Uterus (tissue), 2 donors: ENCODE measurements around the gene ARHGEF4.

ENCODE experiments used
- CTCF ChIP-seq, 4 experiments: fragments of 200-600 bp in 2 of 4; fragments of 450-650 bp in 2 of 4; sonication (generic) in 2 of 4; IDR thresholded peaks; one replicate each; pipeline ENCODE4 v1.5.1; 2016 to 2019; ENCODE audit warnings: antibody characterized with exemption in 4 of 4, mild to moderate bottlenecking in 2 of 4, moderate library complexity in 1 of 4
- POLR2A ChIP-seq, 2 donors: fragments of 450-650 bp; IDR thresholded peaks; one replicate each; pipeline ENCODE4 v1.6.1; 2016; ENCODE audit warnings: antibody characterized with exemption in 2 of 2, mild to moderate bottlenecking in 1 of 2, moderate library complexity in 1 of 2

DNA sequence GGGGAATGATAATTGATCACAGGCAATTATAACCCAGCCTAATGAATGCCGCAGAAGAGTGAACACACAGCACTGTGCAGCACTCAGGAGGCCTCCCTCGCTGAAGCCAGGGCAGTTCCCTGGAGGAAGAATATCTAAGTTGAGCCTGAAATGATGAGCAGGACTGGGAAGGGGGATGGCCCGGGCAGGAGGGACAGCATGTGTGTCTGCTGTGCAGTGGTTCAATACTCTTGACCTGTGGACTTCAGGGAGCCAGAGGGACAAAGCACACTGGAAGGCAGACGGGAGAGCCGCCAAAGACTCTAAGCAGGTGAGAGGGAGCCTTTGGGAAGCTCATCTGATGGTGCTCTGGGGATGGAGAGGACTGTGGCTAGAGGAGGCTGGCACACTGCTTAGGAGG is 62.6 kb downstream of the ARHGEF4 start:
- TF ChIP-seq CTCF (IDR thresholded peaks at IDR 0.05): no peak
- no peak for TF ChIP-seq POLR2A (IDR thresholded peaks at IDR 0.05)
